K562 (cell line): ENCODE results near the gene SERINC3. TPM values are rescaled to one million over a fixed set of nuclear protein-coding genes. Genes with fewer than 3 reads are reported as not detected.

ENCODE experiments used
- CBX1 ChIP-seq: sonication (generic); IDR thresholded peaks from 2 replicates; pipeline ENCODE4 v1.6.1; 2016; ENCODE audit warnings: antibody characterized with exemption, low read depth, mild to moderate bottlenecking
- DDX20 ChIP-seq: fragments of 450-650 bp; IDR thresholded peaks from 2 replicates; pipeline ENCODE4 v1.6.1; 2016; ENCODE audit warnings: missing genetic modification characterization, low read depth, mild to moderate bottlenecking, missing compliant biosample characterization, moderate library complexity
- ESRRA ChIP-seq: fragments of 450-650 bp; IDR thresholded peaks from 2 replicates; pipeline ENCODE4 v1.6.1; 2014; ENCODE audit warnings: low read depth, mild to moderate bottlenecking, moderate library complexity, borderline replicate concordance
- MBD2 ChIP-seq: sonication (generic); IDR thresholded peaks from 2 replicates; pipeline ENCODE4 v1.6.1; 2016; ENCODE audit warnings: low read depth, borderline replicate concordance
- PHB ChIP-seq: fragments of 250-450 bp; sonication (Bioruptor Pico); IDR thresholded peaks from 2 replicates; pipeline ENCODE4 v1.5.0; 2021
- PURB ChIP-seq: sonication (generic); formaldehyde crosslinking; IDR thresholded peaks from 2 replicates; pipeline ENCODE4 v1.9.0; 2021; ENCODE audit warnings: low read depth, mild to moderate bottlenecking, missing genetic modification reagents
- REST ChIP-seq, 2 experiments: fragments of 450-650 bp; formaldehyde crosslinking in 1 of 2; IDR thresholded peaks; 2 replicates each; pipeline versions ENCODE4 v1.4.0 to v1.6.1; 2014 to 2020; ENCODE audit warnings: mild to moderate bottlenecking in 2 of 2, borderline replicate concordance in 1 of 2, low read depth in 1 of 2
- TEAD4 ChIP-seq, 2 experiments: sonication (generic) in 1 of 2; formaldehyde crosslinking in 1 of 2; IDR thresholded peaks; 2 replicates each; pipeline versions ENCODE4 v1.6.1 to v1.8.0; 2012 to 2022; ENCODE audit warnings: borderline replicate concordance in 1 of 2, inconsistent platforms in 1 of 2, low read length in 1 of 2, mild to moderate bottlenecking in 1 of 2, missing genetic modification reagents in 1 of 2
- ZFP36 ChIP-seq: fragments of 150-350 bp; IDR thresholded peaks from 2 replicates; pipeline ENCODE4 v1.6.1; 2018; ENCODE audit warnings: low read length, low read depth; ENCODE audit not compliant: partially characterized antibody
- ZNF12 ChIP-seq: sonication (generic); formaldehyde crosslinking; IDR thresholded peaks from 2 replicates; pipeline ENCODE4 v1.4.0; 2020; ENCODE audit warnings: mild to moderate bottlenecking, missing genetic modification reagents
- ZNF445 ChIP-seq: fragments of 250-450 bp; sonication (Bioruptor Pico); IDR thresholded peaks from 2 replicates; pipeline ENCODE4 v1.4.0; 2020; ENCODE audit warnings: low read depth, mild to moderate bottlenecking, moderate library complexity
- polyA plus RNA-seq, 8 experiments: library from polyadenylated mRNA; depleted of rRNA in 4 of 8; stranded (reverse) in 5 of 8; unstranded in 3 of 8; fragments of >200 nt; fragmentation: Nextera tagmentation in 2 of 8; fragmentation: Illumina TruSeq in 1 of 8; extraction: Ambion mirVana in 2 of 8; extraction: Trizol in 1 of 8; gene quantifications; 2 replicates each; pipeline versions ENCODE4 v1.2.1 to v1.2.3, GENCODE V29; 2011 to 2014; ENCODE audit warnings: inconsistent platforms in 1 of 8, missing spikeins in 1 of 8
- total RNA-seq, 7 experiments: library from RNA; depleted of rRNA in 6 of 7; stranded (reverse); fragments of >200 nt in 6 of 7; fragmentation: Illumina TruSeq in 2 of 7; extraction: Trizol in 2 of 7; gene quantifications; 2 replicates each; pipeline versions ENCODE4 v1.2.1 to v1.2.3, GENCODE V29; 2011 to 2021; ENCODE audit warnings: low replicate concordance in 1 of 7
- TF ChIP-seq, protein P1 (sequence below): sonication (generic); formaldehyde crosslinking; IDR thresholded peaks from 2 replicates; pipeline ENCODE4 v1.8.0; 2022; ENCODE audit warnings: mild to moderate bottlenecking, missing genetic modification reagents
- TF ChIP-seq, protein P2 (sequence below): fragments of 450-650 bp; formaldehyde crosslinking; conservative IDR thresholded peaks from 2 replicates; pipeline ENCODE4 v1.4.0; 2022; ENCODE audit warnings: mild to moderate bottlenecking, missing genetic modification characterization

Gene SERINC3
- total and polyA plus RNA-seq, 9 of the 15 experiments (the other 6 are each of a cell fraction or from before 2014, with no cell fraction given) = 24.7 to 107 (median 48.8) TPM

DNA sequence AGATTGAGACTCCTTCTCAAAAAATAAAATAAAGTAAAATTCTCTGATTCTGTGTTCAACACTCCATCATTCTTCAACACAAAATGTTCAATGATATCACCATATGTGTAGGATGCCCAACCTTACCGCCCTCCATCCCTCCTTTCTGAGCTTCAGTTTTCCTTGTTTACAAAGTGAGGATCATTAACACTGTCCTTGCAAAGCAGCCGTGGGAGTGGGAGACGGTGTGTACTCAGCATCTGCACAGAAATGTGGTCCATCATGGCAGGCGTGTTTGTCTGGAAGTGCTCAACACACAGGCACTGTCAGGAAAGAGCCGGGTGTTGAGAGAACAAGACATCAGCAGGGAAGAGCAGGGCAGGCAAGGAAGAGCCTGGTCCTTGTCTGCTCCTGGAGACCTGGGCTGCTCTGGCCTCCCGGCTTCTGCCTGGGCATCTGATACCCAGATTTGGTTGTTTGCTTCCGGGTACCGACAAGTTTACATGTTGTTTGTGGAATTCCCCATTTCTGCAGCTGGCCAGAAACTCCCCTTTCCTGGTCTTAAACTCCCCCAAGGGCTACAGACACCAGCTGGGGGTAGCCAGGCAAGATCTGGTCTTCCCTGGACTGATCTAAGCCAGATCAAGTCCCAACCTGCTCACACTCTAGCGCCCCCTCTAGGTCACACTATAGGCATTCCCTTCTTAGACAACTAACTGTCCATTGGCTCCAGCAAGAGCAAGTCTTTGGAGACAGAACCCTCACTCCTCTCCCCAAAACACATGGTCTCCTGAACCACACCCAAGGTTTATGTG is 72.9 kb downstream of the SERINC3 start (continued):
- TF ChIP-seq, protein P1, sequence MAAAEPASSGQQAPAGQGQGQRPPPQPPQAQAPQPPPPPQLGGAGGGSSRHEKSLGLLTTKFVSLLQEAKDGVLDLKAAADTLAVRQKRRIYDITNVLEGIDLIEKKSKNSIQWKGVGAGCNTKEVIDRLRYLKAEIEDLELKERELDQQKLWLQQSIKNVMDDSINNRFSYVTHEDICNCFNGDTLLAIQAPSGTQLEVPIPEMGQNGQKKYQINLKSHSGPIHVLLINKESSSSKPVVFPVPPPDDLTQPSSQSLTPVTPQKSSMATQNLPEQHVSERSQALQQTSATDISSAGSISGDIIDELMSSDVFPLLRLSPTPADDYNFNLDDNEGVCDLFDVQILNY = no peak
- TF ChIP-seq, protein P2, sequence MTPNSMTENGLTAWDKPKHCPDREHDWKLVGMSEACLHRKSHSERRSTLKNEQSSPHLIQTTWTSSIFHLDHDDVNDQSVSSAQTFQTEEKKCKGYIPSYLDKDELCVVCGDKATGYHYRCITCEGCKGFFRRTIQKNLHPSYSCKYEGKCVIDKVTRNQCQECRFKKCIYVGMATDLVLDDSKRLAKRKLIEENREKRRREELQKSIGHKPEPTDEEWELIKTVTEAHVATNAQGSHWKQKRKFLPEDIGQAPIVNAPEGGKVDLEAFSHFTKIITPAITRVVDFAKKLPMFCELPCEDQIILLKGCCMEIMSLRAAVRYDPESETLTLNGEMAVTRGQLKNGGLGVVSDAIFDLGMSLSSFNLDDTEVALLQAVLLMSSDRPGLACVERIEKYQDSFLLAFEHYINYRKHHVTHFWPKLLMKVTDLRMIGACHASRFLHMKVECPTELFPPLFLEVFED = no peak
- no peak for TF ChIP-seq DDX20 (tag)
- no peak for TF ChIP-seq CBX1
- TF ChIP-seq ZFP36 = peak; percentile 39
- no peak for TF ChIP-seq ESRRA
- no peak for TF ChIP-seq MBD2
- no peak for TF ChIP-seq ZNF12 (CRISPR knock-in tag)
- TF ChIP-seq PHB (CRISPR knock-in tag) = no peak
- no peak for TF ChIP-seq PURB (CRISPR knock-in tag)
- TF ChIP-seq ZNF445 (CRISPR knock-in tag) = no peak
- 0 out of 2 replicates have a peak, but pooled peaks have one; percentile 16 for TF ChIP-seq TEAD4 (IDR thresholded peaks at IDR 0.05; ENCODE audit: low read length)
- no peak for TF ChIP-seq TEAD4 (CRISPR knock-in tag; IDR thresholded peaks at IDR 0.05; ENCODE audit: borderline replicate concordance)
- peak; percentile 61 for TF ChIP-seq REST (IDR thresholded peaks at IDR 0.05; ENCODE audit: borderline replicate concordance)
- TF ChIP-seq REST (CRISPR knock-in tag; IDR thresholded peaks at IDR 0.05; ENCODE audit: low read depth) = no peak
